ENCODE measurements around the gene CCDC182.

CCDC182 gene

GRCh38 chr17:57756951-57757350 is 11.9 kb upstream of the CCDC182 start:
- DNase-seq = no peak

- no peak for DNase-seq
Observed at GRCh38 chr17:57755480-57756070, 10.5 kb upstream of the CCDC182 start.

DNA sequence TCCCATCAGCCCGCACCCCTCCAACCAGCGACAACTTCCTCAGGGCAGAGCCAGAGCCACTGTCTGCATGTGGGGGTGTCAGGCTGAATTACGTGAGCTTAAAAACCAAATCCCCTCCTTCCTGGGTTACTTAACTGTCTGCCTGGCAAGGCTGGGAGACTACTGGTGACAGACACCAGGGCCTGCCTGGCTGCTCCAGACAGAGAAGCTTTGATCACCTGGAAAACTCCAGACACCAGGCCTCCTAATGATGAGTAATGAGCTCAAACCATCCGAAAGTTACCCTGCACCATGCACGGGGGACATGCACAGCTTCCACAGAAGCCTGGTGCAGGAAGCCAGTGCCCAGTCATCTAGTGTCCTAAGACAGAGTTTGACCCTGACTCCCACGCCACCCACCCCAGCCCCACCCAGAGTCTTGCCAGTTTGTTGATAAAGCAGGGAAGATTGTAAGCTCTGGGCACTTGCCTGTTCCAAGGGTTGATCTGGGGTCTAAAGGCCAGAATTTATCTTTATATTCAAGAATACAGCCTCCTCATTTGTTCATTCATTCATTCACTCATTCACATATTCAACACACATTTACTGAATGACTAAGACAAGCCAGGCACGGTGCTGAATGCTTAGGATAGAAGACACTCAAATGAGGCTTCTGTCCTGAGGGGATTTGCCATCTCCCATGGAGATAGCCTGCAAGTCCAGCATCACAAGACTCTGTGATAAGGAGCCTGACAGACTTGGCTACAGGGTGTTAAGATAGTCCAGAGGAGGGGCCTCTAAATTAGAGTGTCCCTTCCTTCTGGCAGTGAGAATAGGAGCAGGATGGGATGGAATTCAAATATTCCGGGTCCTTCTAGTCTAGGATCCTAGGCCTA is 7.2 kb upstream of the CCDC182 start:
- no peak for DNase-seq

- DNase-seq = no peak
Observed at GRCh38 chr17:57751348-57751971, 6.4 kb upstream of the CCDC182 start.

DNA sequence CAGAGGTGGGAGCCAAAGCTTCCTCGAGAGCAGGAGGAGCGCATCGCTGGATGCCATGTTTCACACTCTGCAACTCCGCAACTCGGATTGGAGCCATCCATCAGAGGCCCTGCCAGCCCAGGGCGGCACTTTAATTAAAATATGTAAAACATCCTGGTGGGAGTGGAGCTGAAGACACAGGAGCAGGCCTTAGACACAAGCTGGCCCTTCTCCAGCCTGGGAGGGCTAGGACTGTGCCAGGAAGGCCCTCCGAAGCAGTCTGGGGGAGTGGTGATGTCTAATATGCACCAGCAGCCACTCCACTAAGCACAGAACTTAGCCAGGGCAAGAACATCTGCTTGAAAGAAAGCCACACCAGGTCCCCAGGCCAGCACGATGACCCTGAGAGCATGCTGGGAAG is 5.8 kb upstream of the CCDC182 start:
- no peak for DNase-seq

GRCh38 chr17:57750109-57750871 is 5.2 kb upstream of the CCDC182 start:
- peak; percentile 77 for DNase-seq

GRCh38 chr17:57749701-57750100 is 4.6 kb upstream of the CCDC182 start:
- no peak for DNase-seq

- peak; percentile 40 for DNase-seq
Observed at GRCh38 chr17:57747221-57748017, 2.3 kb upstream of the CCDC182 start.

GRCh38 chr17:57746221-57746620 is 1.1 kb upstream of the CCDC182 start:
- DNase-seq = no peak

- no peak for DNase-seq
Observed at GRCh38 chr17:57744195-57745170, 616 bp downstream of the CCDC182 start.

GRCh38 chr17:57740235-57740528 is 4.9 kb downstream of the CCDC182 start:
- no peak for DNase-seq

- DNase-seq = no peak
Observed at GRCh38 chr17:57739402-57740234, 5.5 kb downstream of the CCDC182 start.

DNA sequence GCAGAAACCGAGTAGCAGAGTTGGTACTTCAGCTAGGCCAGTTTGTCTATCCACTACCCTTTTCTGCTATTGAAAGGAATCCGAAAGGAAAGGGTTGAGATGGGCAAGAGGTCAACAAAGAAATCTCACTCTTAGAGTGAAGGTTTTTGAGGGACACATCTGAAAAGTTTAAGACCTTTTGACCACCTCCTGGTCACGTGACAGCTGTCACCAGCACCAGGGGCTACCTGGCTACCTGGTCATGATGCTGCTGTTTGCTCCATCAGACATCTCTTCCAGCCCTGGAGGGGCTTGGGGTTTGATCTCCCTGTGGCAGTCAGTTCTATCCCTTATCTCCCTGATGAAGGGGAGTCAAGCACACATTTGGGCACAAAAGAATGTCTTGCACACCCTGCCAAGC is 7.6 kb downstream of the CCDC182 start:
- DNase-seq = no peak

DNA sequence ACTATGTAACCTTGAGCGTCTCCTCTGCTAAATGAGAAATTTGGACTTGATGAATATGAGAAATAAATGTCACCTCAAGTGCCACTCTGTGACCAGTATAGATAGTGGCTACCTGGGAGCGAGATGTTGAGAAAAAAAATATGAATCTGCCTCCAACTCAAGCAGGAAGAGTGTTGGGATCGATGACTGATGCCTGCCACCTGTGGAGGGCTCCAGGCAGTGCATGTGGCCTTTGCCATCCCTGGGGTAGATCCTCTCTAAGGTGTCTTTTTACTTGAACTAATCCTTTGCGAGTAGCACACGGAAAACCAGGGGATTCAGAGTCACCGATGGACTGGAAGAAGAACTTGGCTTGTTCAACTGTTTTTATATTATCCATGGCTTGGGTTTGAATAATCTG is 9.4 kb downstream of the CCDC182 start:
- DNase-seq = no peak

GRCh38 chr17:57735230-57735629 is 9.9 kb downstream of the CCDC182 start:
- no peak for DNase-seq

- no peak for DNase-seq
Observed at GRCh38 chr17:57733085-57733484, 12.0 kb downstream of the CCDC182 start.

- DNase-seq = no peak
Observed at GRCh38 chr17:57732062-57732461, 13.0 kb downstream of the CCDC182 start.

GRCh38 chr17:57730026-57730701 is 14.9 kb downstream of the CCDC182 start:
- DNase-seq = no peak

DNA sequence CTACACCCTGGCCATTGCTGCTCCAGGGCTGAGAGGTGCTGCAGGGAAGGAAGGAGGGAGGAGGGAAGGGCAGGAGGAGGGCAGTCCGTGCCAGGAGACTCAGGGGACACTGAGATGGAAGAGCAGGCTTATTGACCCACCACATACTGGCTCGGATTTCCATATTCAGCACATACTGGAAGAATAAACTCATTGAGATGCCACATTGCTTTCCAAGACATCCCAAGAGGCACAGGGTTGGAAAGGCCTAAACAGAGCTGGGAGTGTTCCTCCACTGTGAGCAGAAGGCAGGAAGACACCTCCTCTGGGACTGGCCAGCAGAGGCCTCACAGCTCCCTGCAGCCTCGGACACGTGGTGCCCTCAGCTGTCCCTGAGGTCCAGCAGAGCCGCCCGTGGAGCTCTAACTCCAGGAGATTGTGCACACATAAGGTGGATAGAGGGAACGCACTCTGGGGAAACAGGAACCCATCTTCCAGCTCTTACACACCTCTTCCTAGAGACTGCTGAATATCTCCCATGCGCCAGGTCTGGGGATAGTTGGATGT is 17.4 kb downstream of the CCDC182 start:
- no peak for DNase-seq

DNA sequence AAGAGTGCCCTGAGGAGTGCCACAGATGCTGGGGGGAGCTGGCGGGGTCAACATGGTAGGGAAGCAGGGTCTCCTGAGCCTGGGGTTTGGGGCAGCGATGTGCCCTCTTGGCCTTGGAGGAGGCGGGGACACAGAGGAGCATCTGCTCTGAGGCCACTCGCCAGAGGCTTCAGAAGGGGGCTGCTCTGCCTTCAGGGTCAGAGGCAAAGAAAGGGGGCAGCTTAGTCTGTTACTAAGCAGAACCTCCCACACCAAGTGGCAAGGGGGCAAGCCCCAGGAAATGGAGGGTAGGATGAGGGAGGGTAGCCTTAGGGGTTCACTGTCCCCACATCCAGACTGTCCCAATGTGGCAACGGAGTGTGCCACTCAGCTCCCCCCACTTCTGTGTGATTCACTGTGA is 18.3 kb downstream of the CCDC182 start:
- DNase-seq = no peak
